Measurements from ENCODE around the gene PTTG1. TPM values are rescaled to one million over a fixed set of nuclear protein-coding genes. Genes with fewer than 3 reads are reported as not detected.

PTTG1 gene
- 6.4 and 6.5 TPM in 2 replicates for polyA plus RNA-seq

DNA sequence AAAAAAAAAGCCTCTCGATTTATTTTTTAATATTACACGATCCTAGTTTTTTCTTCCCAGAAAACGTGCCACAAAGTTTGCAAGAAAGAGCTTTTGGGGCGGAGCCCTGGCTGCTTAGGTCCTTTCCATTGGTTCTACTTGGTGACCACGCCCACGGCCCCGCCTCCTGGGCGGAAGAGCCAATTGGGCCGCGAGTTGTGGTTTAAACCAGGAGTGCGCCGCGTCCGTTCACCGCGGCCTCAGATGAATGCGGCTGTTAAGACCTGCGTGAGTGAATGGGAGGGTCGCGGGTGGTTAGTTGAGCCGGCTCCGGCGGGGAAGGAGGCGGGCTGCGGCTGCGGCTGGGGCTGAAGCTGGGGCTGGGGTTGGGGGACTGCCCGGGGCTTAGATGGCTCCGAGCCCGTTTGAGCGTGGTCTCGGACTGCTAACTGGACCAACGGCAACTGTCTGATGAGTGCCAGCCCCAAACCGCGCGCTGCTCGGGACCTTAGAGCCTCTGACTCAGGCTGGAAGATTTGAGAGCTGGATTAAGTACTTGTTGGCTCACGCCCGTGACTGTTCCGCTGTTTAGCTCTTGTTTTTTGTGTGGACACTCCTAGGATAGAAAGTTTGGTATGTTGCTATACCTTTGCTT, at the start of gene PTTG1:
PTTG1 (plus strand) TSS at position 231 of the 634 bp plus-strand sequence. CDS start 458 bp downstream, outside the sequence.

DNA sequence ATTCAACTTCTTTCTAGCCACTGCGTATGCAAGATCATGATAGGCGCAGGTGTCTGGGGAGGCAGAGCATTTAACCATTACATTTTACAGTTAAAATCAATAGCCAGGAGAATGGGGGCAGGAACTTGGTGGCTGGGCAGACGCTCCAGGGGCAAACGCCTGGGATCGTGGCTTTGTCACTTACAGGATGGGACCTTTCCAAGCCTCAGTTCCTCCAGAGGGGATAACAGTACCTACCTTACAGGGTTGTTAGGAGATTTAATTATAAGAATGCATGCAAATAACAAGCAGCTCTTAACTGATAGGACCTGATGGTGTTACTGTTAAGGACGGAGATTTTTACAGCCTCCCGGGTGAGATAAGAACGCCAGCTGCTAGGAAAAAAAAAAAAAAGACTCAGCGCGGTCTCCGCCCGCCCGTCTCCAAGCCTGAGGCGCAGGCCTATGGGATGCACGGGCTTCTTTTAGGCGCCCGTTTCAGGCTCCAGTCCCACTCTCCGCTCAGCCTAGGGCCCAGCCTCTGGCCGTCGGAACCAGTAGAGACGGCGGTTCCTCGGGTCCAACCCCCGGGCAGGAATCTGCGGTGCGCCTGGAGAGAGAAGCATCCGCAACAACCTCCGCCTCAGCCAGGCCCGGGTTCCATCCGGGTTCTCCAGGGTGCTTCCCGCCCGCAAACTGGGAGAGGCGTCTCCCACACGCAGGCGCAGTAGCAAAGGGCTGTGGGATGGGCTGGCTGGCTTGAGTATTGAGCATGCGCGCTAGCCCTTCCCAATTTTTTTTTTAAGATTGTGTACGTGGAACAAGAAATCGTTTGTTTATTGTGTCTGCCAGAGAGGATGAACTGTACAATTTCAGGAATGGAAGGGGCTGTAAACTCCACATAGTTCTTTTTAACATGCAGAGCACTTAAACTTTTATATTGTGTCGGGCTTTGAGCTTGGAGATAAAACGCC, 22.0 kb upstream of the PTTG1 start, which contains the start of gene FAM200C:
FAM200C (minus strand) TSS at position 653 of the 952 bp plus-strand sequence. CDS start 4,564 bp downstream, outside the sequence.

DNA sequence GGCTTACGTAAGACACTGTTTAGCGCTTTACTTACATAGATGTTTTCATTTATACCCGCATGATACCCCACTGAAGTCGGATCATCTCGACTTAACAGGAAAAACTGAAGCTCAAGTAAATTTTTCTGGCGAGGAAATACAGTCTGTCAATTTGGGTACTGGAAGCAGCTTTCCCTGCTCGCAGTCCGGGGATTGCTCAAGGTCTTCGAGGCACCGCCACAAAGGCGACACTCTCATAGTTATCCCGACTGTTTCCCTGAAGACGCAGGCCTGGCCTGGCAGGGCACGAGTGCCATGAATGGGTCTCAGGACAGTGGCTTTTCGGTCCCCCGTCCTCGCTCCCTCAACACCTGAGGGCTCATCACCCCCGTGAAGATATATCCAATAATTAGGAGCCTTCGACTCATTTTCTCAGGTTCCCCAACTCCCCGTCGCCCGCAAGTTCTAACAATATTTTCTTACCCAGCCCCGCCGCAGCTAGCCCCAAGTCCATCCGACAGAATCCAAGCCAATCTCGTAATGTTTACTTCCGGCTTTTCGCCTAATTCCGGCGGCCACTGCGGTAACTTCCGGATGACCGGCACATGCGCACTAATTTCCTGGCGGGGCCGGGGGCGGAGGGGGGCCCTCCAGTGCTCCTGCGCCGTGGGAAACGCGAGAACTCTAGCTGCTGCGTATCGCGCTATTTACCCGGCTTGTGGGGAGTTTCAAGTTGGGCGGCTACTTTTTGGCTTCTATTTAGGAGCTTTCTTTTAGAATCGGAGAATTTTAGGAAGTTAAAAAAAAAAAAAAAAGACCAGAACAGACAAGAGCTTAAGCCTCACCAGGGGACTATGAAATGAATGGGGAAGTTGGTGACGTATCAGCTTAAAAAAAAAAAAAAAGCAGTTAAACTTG, 2.8 kb upstream of the PTTG1 start, which contains the start of gene SLU7:
SLU7 (minus strand) TSS at position 521 of the 897 bp plus-strand sequence. CDS start 3,787 bp downstream, outside the sequence.

Other genes starting within 250 kb of the PTTG1 start
- 67.3 and 94.0 TPM in 2 replicates for gene FABP6, start 192.3 kb upstream of the PTTG1 start, polyA plus RNA-seq
- 0.36 and 0.77 TPM in 2 replicates for gene CCNJL, start 109.3 kb upstream of the PTTG1 start, polyA plus RNA-seq
- gene C1QTNF2, start 51.2 kb upstream of the PTTG1 start, polyA plus RNA-seq: 2.4 and 4.7 TPM in 2 replicates
- 3.8 and 8.1 TPM in 2 replicates for gene FAM200C, start 21.8 kb upstream of the PTTG1 start, polyA plus RNA-seq
- 124 and 160 TPM in 2 replicates for gene SLU7, start 2.8 kb upstream of the PTTG1 start, polyA plus RNA-seq